SK-N-MC (cell line): ENCODE results near the gene LMF2.

Source experiments
- EZH2 ChIP-seq: fragments of 200-600 bp; sonication (generic); IDR thresholded peaks from one replicate; pipeline ENCODE4 v1.6.1; 2017; ENCODE audit warnings: antibody characterized with exemption
- FOXP2 ChIP-seq: optimal IDR thresholded peaks from 2 replicates; pipeline ENCODE3; 2011; ENCODE audit warnings: mild to moderate bottlenecking, moderate library complexity; ENCODE audit not compliant: insufficient read depth; ENCODE audit errors: extremely low read length, control extremely low read depth
- POLR2AphosphoS5 ChIP-seq: IDR thresholded peaks from 2 replicates; pipeline ENCODE4 v1.6.1; 2012; ENCODE audit warnings: mild to moderate bottlenecking, low read depth, low read length, borderline replicate concordance

DNA sequence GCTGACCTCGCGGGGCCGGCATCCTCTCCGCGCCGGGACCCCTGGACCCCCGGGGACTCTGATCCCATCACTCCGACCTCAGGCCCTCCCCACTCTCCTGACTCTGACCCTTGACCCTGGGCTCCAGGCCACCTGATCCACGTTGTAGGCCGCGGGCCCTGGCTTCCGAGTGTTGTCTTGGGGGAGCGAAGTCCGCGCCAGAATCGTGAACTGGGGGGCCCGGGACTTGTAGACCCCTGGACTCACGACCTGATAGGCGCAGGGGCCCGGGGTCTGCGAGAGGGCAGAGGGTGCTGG lies 23.0 kb upstream of the LMF2 start:
- TF ChIP-seq POLR2AphosphoS5 (no peak), EZH2 (no peak), FOXP2 (no peak)
